Measurements from ENCODE around the gene S100A10. TPM values are rescaled to one million over a fixed set of nuclear protein-coding genes. Genes with fewer than 3 reads are reported as not detected.

The S100A10 gene
- total and polyA plus RNA-seq, 4 donors = 7.0 to 99.5 (median 35.4) TPM

GRCh38 chr1:151992303-151993083, 1.2 kb downstream of the S100A10 start:
- Histone ChIP-seq H3K9ac (ENCODE audit: low read depth in 1 of 2, low read length in 2 of 2) (peak overlapping the region; percentile 27 to 48), H3K4me3 (ENCODE audit: low read depth in 1 of 3, low read length in 3 of 3) (peak overlapping the region; percentile 43 to 73 (median 70)), H3K27ac (ENCODE audit: low read depth in 1 of 2, low read length in 2 of 2) (peak overlapping the region; percentile 76 to 89), H3K4me1 (ENCODE audit: control insufficient read depth in 4 of 4, insufficient read depth in 4 of 4, low read length in 3 of 4) (peaks cover 3 to 43% (median 36%) of the 10 kb centered on the region in 4 donors), H3K36me3 (ENCODE audit: control insufficient read depth in 4 of 4, insufficient read depth in 3 of 4, low read depth in 1 of 4, low read length in 3 of 4) (no peaks in the 10 kb centered on the region), H3K27me3 (ENCODE audit: control insufficient read depth in 4 of 4, insufficient read depth in 4 of 4, low read length in 3 of 4) (no peaks in the 10 kb centered on the region), H3K9me3 (ENCODE audit: control insufficient read depth in 4 of 4, low read length in 3 of 4) (no peaks in the 10 kb centered on the region)
- TF ChIP-seq REST (IDR thresholded peaks at IDR 0.05) (no peak), TAF1 (conservative IDR thresholded peaks at IDR 0.05) (no peak), ATF3 (IDR thresholded peaks at IDR 0.05) (no peak), FOXA2 (IDR thresholded peaks at IDR 0.05) (no peak), JUND (IDR thresholded peaks at IDR 0.05) (peak; percentile 49 to 50), HNF4G (IDR thresholded peaks at IDR 0.05) (no peak), HNF4A (conservative IDR thresholded peaks at IDR 0.05) (peak in 1 of 2 donors; percentile 2), CTCF (IDR thresholded peaks at IDR 0.05; ENCODE audit: low read depth, low read length, missing input control) (no peak), SP1 (IDR thresholded peaks at IDR 0.05) (peak; percentile 5), NR2F2 (IDR thresholded peaks at IDR 0.05) (no peak), MAX (IDR thresholded peaks at IDR 0.05) (peak; percentile 11), RXRA (IDR thresholded peaks at IDR 0.05) (no peak), RAD21 (IDR thresholded peaks at IDR 0.05) (no peak), GABPA (IDR thresholded peaks at IDR 0.05 in 1 of 2, conservative IDR thresholded peaks at IDR 0.05 in 1 of 2) (no peak), ZBTB33 (IDR thresholded peaks at IDR 0.05) (no peak), YY1 (IDR thresholded peaks at IDR 0.05) (peak; percentile 10)
- peak; percentile 56 for DNase-seq (ENCODE audit: low spot score)
- 18% methylated on average over 21 of the region's 21 CpGs for WGBS
